Measurements from ENCODE around the gene DMPK.
"Not testable (repeated sequence)": the region's sequence is repeated elsewhere in the genome, so short reads cannot be mapped to it uniquely, and the experiment has no call there.

DMPK gene

DNA sequence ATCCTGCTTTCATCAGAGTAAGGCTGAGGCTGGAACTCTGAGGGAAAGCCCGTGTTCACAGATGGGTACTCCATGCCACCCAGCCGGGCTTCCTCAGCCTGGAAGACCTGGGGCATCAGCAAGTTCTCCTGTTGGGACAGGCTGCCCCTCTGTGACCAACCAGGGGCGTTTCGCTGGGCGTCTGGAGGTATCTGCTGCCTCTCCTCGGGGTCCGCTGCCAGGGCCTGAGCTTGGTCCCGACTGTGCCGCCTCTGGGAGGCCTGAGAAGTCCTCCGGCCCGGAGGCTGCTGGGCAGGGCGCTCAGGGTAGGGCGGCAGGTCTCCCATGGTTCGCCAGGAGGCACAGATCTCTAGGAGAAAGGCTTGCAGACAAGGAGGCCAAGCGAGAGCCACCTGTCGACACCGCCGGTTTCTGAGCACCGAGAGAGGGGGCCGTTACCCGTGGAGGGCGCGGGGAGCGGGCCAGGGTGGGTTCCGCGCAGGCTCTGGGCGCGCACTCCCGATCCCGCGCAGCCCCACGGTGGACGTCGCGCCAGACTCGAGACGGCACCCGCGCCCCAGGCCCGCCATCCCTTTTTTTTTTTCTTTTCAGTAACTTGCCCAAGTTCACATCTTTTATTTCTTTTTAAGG, 32.7 kb upstream of the DMPK start, which contains the start of gene RSPH6A:
RSPH6A (minus strand) TSS at position 458 of the 630 bp plus-strand sequence; CDS start at position 326, 132 bp downstream.
- no peak for DNase-seq

DNA sequence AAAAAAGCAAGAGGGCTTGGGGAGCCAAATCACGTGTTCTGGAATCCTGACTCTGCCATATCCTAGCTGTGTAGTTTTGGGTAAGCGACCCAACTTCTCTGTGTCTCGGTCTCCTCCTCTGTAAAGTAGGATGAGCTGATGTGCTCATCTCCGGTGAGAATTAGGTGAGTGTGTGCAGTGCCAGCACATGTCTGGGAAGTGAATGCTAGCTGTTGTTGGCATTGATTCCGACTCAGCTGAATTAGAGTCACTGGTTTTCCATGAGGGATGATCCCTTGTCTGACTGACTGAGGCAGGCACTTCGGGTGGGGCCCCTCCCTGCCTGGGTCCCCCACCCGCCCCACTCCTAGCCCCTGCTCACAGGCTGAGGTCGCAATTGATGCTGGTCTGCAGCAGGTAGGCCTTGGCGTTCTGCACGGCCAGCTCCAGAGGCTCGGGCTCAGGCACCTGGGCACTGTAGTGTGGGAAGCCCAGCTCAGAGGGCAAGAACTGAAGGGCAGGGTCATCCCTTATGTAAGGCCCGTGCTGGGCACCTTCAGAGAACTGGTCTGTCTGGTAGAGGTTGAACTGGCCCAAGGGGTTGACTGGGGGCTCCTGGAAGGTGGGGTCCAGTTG, 32.0 kb upstream of the DMPK start:
- no peak for DNase-seq

DNA sequence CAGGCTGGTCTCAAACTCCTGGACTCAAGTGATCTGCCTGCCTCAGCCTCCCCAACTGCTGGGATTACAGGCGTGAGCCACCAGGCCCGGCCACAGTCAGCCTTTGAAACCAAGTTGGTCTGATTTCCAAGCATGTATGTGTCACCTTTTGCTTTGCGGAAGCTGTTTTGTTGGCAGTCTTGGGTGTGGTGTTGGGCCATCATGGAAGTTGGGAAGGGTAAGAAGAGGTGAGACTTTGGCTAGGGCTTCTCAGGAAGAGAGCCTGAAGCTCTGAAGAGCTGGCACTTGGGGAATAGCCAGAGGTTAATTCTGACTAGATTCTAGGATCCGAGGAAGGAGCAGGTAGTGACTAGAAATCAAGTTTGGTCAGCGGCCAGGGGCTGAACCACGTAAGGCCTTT, 30.0 kb upstream of the DMPK start:
- no peak for DNase-seq

DNA sequence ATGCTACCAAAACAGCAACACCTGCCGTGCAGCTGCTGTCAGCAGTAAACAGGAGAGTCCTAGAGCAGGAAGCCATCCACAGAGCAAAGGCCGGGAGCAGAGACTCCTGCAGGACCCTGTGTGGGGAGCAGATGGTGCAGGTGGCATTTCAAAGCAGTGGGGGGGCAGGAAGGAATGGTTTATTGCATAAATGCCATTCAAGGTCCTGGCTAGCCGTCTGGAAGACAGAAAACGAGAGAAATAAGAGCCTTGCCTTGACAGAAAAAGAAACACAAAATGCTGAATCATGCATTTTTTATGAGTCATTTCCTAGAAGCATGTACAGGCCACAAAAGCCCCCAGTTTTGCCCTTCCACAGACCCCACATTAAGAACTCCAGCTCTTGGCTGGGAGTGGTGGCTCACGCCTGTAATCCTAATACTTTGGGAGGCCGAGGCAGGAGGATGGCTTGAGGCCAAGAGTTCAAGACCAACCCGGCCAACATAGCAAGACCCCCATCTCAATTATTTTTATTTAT, 27.4 kb upstream of the DMPK start:
- DNase-seq = peak; percentile 89

DNA sequence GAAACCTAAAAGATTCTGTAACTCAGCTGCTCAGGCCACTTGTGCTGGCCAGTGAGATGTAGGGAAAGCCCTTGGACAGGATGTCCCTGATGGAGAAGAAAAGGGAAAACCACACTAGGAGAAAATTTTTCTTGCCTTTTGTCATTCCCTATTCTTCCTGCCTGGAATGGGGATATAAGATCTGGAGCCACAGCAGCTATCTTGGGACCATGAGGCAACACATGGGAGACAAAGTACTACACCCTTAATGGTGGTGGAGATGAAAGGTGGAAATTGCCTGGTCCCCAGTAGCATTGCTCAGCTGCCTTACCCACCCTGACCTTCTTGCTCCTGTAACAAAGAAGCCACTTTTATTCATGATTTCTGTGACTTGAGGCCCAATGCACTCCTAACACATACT, 23.4 kb upstream of the DMPK start:
- DNase-seq = no peak

DNA sequence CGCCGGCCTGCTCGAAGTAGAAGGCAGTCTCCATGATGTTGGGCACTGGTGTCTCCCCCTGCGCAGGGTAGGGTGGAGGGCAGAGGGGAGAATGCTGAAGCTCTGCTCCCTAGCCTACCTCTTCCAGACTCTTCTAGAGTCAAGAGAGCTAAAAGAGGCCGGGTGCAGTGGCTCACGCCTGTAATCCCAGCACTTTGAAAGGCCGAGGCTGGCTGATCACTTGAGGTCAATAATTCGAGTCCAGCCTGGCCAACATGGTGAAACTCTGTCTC, 22.6 kb upstream of the DMPK start:
- DNase-seq = no peak

DNA sequence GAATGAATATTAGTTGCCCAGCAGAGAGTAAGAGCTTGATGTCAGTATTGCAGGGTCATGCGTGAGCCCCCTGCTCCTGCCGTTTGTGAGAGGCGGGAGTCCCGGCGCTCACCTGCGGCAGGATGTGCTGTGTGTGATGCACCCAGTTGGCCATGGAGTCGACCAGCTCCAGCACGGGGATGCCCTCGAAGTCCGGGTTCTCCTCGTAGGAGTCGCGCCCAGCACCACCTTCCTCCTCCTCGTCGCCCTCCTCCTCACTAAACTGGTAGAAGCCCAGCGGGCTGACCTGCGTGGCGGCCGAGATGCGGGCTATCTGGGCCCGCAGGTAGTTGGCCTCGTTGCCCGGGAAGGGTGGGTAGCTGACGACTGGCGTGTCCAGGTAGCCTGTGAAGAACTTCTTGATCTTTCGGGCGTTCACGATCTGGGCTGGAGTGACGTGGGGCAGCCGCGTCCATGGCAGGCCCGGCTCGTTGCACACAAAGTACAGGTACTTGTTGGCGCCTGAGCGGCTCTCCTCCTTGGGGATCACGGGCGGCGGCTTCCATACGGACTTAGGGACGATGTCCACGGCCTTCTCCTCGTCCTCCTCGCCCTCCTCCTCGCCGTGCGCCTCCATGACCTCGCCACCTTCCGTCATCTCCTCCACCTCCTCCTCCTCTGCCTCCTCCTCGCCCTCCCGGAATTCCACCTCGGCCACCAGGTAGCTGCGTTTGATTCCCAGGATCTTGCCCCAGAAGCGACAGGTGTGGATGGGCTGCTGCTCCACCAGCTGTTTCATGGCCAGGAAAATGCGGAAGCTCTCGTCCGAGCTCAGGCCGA, 22.1 kb upstream of the DMPK start:
- no peak for DNase-seq

DNA sequence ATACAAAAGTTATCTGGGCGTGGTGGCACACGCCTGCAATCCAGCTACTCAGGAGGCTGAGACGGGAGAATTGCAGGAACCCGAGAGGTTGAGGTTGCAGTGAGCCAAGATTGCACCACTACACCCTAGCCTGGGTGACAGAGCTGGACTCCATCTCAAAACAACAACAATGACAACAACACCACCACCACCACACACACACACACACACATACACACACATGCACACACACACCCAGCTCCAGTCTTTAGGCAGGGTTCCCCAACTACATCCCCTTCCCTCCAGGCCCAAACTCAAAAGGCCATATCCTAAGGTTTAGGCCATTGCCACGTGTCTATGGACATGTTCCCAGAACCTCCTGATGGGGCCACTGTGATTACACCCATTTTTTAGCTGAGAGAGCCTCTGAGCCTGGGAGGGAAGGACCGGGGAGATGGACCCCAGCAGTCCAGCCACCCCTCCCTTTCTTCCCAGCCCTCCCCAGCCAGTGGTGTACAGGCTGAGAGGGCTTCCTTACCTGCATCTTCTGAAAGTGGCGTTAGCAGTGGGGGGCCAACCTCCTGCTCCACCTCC, 19.4 kb upstream of the DMPK start:
- DNase-seq = no peak

DNA sequence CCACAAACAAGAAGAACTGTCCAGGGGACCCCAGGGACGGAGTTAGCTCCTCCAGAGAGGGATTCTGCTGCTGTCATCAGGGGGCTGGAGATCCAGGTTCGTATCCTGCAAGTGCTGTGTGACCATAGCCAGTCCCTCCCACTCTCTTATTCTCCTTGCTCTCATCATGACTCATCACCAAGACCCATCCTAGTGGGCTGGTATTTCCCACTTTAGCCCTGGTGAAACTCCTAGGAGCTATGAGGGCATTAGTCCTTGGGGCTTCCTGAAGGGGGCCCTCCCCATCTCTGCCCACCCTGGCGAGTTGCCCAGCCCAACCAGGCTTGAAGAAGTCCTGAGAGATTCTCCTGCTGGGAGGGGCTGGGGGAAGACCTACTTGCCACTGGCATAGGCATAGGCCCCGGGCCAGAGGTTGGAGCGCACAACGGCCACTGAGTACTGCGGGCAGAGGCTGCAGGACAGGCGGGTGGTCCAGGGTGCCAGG, 17.8 kb upstream of the DMPK start:
- peak; percentile 58 for DNase-seq

DNA sequence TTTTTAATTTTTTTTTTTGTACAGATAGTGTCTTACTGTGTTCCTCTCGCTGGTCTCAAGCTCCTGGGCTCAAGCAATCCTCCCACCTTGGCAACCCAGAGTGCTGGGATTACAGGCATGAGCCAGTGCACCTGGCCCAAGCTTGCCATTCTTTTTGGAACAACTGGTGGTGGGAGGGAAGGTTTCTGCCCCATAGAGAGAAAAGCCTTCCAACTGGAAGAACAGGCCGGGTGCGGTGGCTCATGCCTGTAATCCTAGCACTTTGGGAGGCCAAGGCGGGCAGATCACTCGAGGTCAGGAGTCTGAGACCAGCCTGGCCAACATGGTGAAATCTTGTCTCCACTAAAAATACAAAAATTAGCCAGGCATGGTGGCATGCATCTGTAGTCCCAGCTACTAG, 17.3 kb upstream of the DMPK start:
- not testable (repeated sequence) for DNase-seq

DNA sequence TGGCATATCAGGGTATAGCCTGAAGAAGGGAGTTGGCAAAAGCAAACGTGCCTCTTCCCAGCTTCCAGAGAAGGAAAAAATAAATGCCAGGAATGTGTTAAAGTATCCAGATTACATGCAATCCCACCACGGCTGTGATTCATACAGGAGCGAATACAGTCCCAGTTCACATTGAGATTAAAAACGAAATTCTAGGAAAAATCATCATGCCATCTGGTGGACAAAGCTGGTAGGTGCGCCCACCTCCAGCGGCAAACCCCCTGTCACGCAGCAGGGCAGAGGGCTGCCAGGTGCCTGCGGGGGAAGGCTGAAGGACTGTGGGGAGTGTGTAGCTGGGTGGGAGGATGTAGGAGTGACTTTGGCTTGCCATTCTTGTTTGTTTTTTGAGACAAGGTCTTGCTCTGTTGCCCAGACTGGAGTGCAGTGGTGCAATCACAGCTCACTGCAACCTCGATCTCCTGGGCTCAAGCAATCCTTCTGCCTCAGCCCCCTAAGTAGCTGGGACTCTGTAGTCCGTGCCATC, 16.8 kb upstream of the DMPK start:
- DNase-seq = peak; percentile 87

DNA sequence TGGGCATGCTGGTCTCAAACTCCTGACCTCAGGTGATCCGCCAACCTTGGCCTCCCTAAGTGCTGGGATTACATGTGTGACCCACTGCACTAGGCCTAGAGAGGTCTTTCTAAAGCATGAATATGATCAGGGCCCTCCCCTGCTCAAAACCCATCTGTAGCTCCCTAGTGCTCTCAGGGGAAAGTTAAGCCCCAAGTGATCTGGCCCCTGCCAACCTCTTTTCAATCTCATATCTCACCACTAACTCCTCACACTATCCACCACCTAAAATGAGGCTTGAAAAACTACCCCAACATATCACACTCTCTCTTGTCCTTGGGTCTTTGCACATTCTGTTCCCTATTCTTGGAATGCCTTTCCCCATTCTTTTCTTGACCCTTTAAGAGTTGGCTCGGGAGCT, 12.3 kb upstream of the DMPK start:
- DNase-seq = no peak

DNA sequence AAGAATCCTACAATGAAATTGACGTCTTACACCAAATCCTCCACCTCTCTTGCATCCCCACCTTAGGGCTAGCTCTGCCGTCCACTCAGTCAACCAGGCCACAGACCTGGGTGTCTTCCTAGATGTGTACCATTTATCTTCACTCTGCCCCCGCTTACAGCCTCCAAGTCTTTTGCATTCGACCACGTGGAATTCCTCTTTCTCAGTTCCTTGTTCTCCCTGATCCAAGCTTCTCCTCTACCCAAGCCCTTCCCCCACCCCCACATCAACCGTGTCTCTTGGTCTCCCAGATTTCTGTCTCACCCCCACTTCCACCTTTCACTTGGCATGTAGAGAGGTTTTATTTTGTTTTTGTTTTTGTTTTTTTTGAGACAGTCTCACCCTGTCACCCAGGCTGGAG, 11.6 kb upstream of the DMPK start:
- no peak for DNase-seq

DNA sequence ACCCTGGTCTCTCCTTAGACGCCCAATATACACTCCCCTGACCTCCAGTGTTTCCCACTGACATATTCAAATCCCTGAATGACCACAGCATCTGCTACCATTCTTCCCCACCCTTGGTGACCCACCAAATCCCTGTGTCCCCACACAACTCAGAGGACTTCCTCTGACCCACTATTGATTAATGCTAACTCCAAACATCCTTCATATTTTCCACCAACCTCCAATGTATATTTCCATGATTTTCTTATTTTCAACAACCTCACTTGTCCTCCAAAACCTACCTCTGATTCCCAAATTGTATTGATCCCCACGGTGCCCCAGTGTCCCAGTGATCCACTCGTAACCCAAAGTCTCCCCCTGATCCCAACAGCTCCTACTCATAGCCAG, 10.9 kb upstream of the DMPK start:
- DNase-seq = no peak

DNA sequence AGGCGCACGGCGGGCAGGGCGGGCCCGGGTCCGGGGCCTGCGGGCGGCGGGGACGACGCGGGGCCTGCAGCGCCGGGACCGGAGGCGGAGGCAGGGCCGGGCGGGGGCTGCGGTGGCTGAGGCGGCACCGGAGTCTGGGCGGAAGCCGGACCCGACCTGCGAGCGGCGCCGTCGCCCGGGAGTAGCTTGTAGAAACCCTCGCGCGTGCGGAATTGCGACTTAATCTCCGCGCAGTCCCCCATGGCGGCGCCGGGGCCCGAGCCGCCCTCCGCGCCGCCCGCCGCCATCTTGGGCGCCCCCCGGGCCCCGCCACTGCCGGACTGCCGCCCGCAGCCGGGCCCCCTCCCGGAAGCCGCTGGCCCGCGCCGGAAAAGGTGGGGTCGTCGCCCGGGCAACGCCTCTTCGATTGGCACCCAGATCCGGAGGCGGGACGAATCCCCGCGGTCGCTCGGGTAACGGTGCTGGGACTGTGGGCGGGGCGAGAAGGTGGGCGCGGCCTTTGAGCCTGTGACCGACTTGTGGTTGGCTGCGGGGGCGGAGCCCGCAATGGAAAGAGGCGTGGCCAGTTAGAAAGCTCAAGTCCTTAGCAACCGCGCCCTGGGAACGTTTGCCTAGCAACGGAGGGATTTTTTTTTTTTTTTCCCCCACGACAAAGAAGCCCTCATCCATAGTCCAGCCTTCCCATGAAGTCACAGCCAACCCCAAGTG, 10.3 kb upstream of the DMPK start, which contains the start of gene DMWD:
DMWD (minus strand) TSS at position 376 of the 708 bp plus-strand sequence; CDS start at position 287, 89 bp downstream.
- DNase-seq = peak; percentile 98

DNA sequence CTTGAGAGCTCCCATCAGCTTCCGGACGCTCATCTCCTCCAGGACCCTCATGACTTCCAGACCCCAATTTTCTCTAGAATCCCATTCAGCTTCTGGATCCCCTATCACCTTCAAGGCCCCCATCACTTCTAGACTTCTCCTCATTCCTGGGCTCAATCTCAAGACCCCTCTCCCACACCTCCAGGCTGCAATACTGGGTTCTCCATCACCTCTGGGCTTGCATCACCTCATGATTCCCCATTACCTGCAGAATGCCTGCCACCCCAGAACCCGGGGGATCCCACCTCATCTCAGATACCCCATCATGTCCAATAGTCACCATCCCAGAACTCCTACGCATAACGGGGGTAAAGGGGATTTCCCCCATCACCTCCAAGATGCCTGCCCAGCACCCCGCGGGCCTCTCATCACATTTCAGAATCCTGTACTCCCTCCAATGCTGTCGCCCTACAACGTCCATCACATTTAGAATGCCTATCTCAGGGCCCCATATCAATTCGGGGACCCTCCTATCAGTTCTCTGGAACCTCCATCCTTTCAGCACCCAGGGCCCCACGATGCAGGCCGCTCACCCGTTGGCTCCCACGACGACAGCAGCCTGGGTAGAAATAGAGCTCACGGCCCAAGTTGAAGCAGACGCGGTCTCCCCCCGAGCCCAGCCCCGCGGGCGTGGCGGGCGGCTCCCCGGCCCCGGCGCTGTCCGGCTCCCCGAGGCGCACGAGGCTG, 9.6 kb upstream of the DMPK start:
- DNase-seq = no peak

DNA sequence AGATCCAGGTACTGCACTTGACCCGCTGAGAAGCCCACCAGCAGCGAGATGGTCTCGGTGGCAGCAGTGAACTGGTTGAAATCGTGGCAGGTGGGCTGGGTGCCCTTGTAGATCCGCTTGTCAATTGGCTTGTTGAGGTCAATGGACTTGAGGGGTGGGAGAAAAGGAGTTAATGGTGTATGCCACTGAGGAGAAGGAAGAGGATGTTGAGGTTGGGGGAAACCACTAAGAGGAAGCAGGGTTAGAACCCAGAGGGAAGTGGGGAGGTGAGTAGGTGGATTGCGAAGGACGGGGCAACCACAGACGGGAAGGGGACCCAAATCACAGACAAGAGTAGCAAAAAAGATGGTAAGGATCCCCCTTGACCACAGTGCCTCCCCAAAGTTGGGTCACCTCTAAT, 8.7 kb upstream of the DMPK start:
- DNase-seq = no peak

DNA sequence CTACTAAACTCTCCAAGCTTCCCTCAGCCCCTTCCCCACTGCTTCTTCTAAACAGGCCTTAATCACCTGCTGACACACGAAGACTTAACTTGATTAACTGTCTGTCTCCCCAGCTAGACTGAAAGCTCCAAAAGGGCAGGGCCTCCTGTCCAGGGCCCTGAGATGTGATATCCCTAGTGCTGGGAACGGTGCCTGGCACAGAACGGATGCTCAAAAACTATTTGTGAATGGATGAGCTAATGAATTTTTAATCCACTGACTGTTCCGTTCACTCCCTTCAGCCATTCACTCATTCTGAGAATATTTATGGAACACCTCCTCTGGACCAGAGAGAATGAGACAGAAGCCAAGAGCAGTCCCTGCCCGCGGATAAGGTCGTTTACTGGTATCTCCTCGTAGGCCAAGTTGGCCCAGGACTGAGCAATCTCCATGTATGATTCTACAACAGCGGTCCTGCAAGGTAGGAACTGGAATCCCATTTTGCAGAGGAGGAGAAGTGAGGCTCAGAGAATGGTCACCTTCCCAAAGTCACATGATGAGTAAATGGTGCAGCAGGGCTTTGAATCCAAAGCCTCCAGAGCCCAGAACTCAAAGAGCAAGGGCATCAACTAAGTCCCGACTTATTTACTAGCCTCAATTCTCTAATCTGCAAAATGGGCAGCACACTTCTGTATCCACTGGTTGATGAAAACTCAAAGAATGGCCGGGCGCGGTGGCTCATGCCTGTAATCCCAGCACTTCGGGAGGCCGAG, 6.9 kb upstream of the DMPK start:
- no peak for DNase-seq

DNA sequence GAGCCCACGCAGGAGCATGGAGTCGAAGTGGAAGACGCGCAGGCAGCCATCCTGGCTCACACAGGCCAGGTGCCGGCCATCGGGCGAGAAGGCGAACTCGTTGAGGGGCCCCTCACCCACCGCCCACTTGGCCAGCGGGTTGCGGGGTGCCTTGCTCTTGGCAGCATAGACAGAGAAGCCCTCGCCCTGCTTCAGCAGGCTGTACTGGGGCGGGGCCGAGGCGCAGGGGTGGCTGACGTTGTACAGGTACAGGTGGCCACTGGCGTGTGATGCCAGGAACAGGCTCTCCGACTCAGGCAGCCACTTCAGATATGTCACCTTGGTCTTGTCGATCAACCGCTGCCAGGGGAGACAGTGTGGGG, 4.2 kb upstream of the DMPK start:
- DNase-seq = no peak

DNA sequence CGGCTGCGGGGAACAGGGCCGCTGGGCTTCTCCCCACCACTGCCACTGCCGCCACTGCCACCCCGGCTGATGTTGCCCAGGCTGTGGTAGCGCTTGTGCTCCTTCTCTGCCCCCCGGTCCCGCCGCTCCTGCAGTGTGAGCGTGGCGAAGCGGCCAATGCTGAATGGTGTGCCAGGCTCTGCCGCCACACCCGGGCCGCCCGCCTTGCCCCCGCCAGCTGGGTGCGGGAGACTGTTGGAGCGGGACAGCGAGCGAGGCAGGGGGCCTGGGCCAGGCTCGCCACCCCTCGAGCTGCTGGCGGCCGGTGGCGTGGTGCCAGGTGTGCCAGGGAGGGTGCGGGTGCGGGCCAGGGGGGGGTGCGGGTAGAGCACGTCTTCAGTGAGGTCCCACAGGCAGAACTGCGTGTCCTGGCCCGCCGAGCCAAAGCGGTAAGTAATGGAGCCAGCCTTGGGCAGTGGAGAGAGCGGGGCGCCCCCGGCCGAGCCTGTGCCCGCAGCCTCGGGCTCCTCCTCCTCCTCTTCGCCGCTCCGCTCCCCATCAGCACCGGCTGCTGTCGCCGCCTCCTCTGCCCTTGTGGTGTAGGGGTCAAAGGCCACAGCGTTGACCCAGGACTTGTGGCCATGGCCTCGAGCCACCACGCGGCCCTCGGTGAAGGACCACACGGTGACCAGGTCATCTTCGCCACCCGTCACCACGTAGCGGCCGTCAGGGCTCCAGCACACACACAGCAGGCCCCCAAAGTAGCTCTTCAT, 3.7 kb upstream of the DMPK start:
- no peak for DNase-seq
